Endothelial cell of umbilical vein (primary cell): ENCODE measurements around the gene RAB20. TPM values are rescaled to one million over a fixed set of nuclear protein-coding genes. Genes with fewer than 3 reads are reported as not detected.

ENCODE experiments used
- BruUV-seq: library from RNA; stranded (reverse); fragments of 400-500 nt; replicated peaks from 2 replicates; lab custom pipeline; 2021; lab: Mats Ljungman, UMichigan
- CTCF ChIA-PET: fragments of 300-600, 350-600 bp; sonication (Branson Sonifier 250); formaldehyde crosslinking; loops from one replicate; lab custom pipeline; 2021; ENCODE audit warnings: antibody characterized with exemption, inconsistent platforms; lab: Charles Lee
- POLR2A ChIA-PET: fragments of 300-600, 350-600 bp; sonication (Branson Sonifier 250); formaldehyde crosslinking; loops from one replicate; lab custom pipeline; 2021; ENCODE audit warnings: antibody characterized with exemption, inconsistent platforms; lab: Charles Lee
- DNase-seq: peaks from one replicate; pipeline ENCODE4 v3.0.0-alpha.2; 2011; ENCODE audit warnings: low read depth, low spot score
- FAIRE-seq: peaks from 2 replicates; lab custom pipeline; 2011; peaks lifted over from hg19 to GRCh38; lab: Jason Lieb, UNC
- H2AFZ ChIP-seq: 2 replicates; pipeline ENCODE4 v1.6.0; 2012; ENCODE audit warnings: low read depth, low read length, control low read depth, inconsistent platforms
- H3K27ac ChIP-seq: 2 replicates; pipeline ENCODE4 v1.5.1; 2011; ENCODE audit warnings: low read depth, mild to moderate bottlenecking, control low read depth, low read length, moderate library complexity; ENCODE audit not compliant: insufficient read depth
- H3K27me3 ChIP-seq, 2 experiments: 2 replicates each; pipeline versions ENCODE4 v1.6.0 to v1.6.1; 2011; ENCODE audit warnings: low read length in 2 of 2, mixed read lengths in 1 of 2; ENCODE audit not compliant: control insufficient read depth in 2 of 2, insufficient read depth in 2 of 2
- H3K36me3 ChIP-seq, 2 experiments: 2 replicates in 1 of 2; 3 replicates in 1 of 2; pipeline ENCODE4 v1.5.1; 2011; ENCODE audit warnings: low read length in 2 of 2, mild to moderate bottlenecking in 1 of 2, moderate library complexity in 1 of 2; ENCODE audit not compliant: control insufficient read depth in 2 of 2, insufficient read depth in 2 of 2; ENCODE audit errors: extremely low read depth in 1 of 2
- H3K4me1 ChIP-seq: 3 replicates; pipeline ENCODE4 v1.5.1; 2011; ENCODE audit warnings: mild to moderate bottlenecking, low read length; ENCODE audit not compliant: control insufficient read depth, insufficient read depth; ENCODE audit errors: extremely low read depth
- H3K4me2 ChIP-seq: 2 replicates; pipeline ENCODE4 v1.6.1; 2011; ENCODE audit warnings: low read length, control low read depth, mixed read lengths; ENCODE audit not compliant: insufficient read depth
- H3K4me3 ChIP-seq, 3 experiments: fragments of 200-600 bp in 1 of 3; sonication (generic), shearing (Covaris generic) in 1 of 3; replicated peaks in 1 of 3; 2 replicates each; pipeline ENCODE4 v1.5.1; 2011 to 2016; ENCODE audit warnings: control low read depth in 3 of 3, low read length in 3 of 3, mild to moderate bottlenecking in 2 of 3, inconsistent platforms in 1 of 3, low read depth in 1 of 3, moderate library complexity in 1 of 3; ENCODE audit not compliant: insufficient read depth in 1 of 3
- H3K79me2 ChIP-seq: 2 replicates; pipeline ENCODE4 v1.6.0; 2012; ENCODE audit warnings: low read length, inconsistent platforms; ENCODE audit not compliant: control insufficient read depth, insufficient read depth
- H3K9ac ChIP-seq: replicated peaks from 2 replicates; pipeline ENCODE3; 2011; ENCODE audit warnings: low read length, control low read depth; ENCODE audit not compliant: insufficient read depth; ENCODE audit errors: extremely low read depth
- H3K9me1 ChIP-seq: replicated peaks from 3 replicates; pipeline ENCODE4 v1.6.0; 2011; ENCODE audit warnings: mild to moderate bottlenecking, low read length; ENCODE audit not compliant: control insufficient read depth, insufficient read depth; ENCODE audit errors: extremely low read depth
- H3K9me3 ChIP-seq: replicated peaks from 2 replicates; pipeline ENCODE4 v1.5.1; 2012; ENCODE audit warnings: low read length, inconsistent platforms; ENCODE audit not compliant: control insufficient read depth, insufficient read depth
- H4K20me1 ChIP-seq: replicated peaks from 2 replicates; pipeline ENCODE3; 2011; ENCODE audit warnings: mild to moderate bottlenecking, low read length; ENCODE audit not compliant: control insufficient read depth, insufficient read depth; ENCODE audit errors: extremely low read depth
- CTCF ChIP-seq, 2 donors: IDR thresholded peaks; 1 replicate in 1 of 2; 2 replicates in 1 of 2; pipeline ENCODE4 v1.5.1; 2011; ENCODE audit warnings: low read length in 2 of 2, mild to moderate bottlenecking in 2 of 2, moderate library complexity in 2 of 2, control low read depth in 1 of 2, inconsistent platforms in 1 of 2, low read depth in 1 of 2; ENCODE audit not compliant: insufficient read depth in 1 of 2; ENCODE audit errors: extremely low read depth in 1 of 2
- EZH2 ChIP-seq: IDR thresholded peaks from 2 replicates; pipeline ENCODE4 v1.6.1; 2012; ENCODE audit warnings: borderline replicate concordance, low read depth, mild to moderate bottlenecking, moderate library complexity, low read length, inconsistent platforms; ENCODE audit not compliant: severe bottlenecking
- FOS ChIP-seq: IDR thresholded peaks from 2 replicates; pipeline ENCODE4 v1.6.1; 2011; ENCODE audit warnings: mild to moderate bottlenecking, low read length, moderate library complexity, borderline replicate concordance; ENCODE audit not compliant: insufficient read depth
- GATA2 ChIP-seq: IDR thresholded peaks from 2 replicates; pipeline ENCODE4 v1.7.0; 2011; ENCODE audit warnings: low read depth, mild to moderate bottlenecking, moderate library complexity, mixed read lengths, low read length; ENCODE audit not compliant: insufficient read length, insufficient read depth
- JUN ChIP-seq: IDR thresholded peaks from 2 replicates; pipeline ENCODE4 v1.6.1; 2011; ENCODE audit warnings: borderline replicate concordance, low read depth; ENCODE audit not compliant: insufficient read length, insufficient read depth
- MAX ChIP-seq: IDR thresholded peaks from 2 replicates; pipeline ENCODE4 v1.6.1; 2011; ENCODE audit not compliant: insufficient read depth, insufficient read length
- MYC ChIP-seq: IDR thresholded peaks from one replicate; pipeline ENCODE4 v1.6.1; 2011; ENCODE audit warnings: mild to moderate bottlenecking, low read depth, low read length
- POLR2A ChIP-seq: IDR thresholded peaks from 2 replicates; pipeline ENCODE4 v1.6.1; 2012; ENCODE audit warnings: low read depth, mild to moderate bottlenecking, control low read depth, low read length
- POLR2AphosphoS5 ChIP-seq: IDR thresholded peaks from 2 replicates; pipeline ENCODE4 v1.6.1; 2012; ENCODE audit warnings: low read depth, mild to moderate bottlenecking, control low read depth, low read length, moderate library complexity; ENCODE audit not compliant: insufficient read depth
- dilution Hi-C: fragments of 300-500 bp; cut with MboI; formaldehyde crosslinking; loops from one replicate; pipeline ENCODE4 v1.15.0; 2019; ENCODE audit warnings: low sequenced_read_pairs; ENCODE audit not compliant: extremely low pct_ligation_motif_present
- intact Hi-C: fragments of 100-400 bp; cut with micrococcal nuclease; formaldehyde crosslinking; loops from one replicate; pipeline ENCODE4 v1.10.0; 2022
- polyA plus RNA-seq, 4 experiments: library from polyadenylated mRNA; depleted of rRNA in 3 of 4; stranded (reverse) in 3 of 4; unstranded in 1 of 4; fragments of >200 nt; gene quantifications; 2 replicates each; pipeline versions ENCODE4 v1.2.1 to v1.2.3, GENCODE V29; 2011 to 2012; ENCODE audit warnings: missing spikeins in 1 of 4
- total RNA-seq: library from RNA; stranded (reverse); gene quantifications from 2 replicates; pipeline ENCODE4 v1.2.3, GENCODE V29; 2021

The RAB20 gene
- total and polyA plus RNA-seq, 2 donors (not counting 3 experiments of a cell fraction or from before 2014, with no cell fraction given), result 1.3 to 1.7 TPM

- no peaks in the 10 kb centered on the region for H3K4me1 ChIP-seq
- FAIRE-seq (no peak), DNase-seq (no peak)
- no peak overlapping the region for H3K4me3 ChIP-seq
- intact Hi-C loops, result no loop called here
- dilution Hi-C loops, result no loop called here
- no peaks in the 10 kb centered on the region for H3K27me3 ChIP-seq
- no peak overlapping the region for H2AFZ ChIP-seq
- H3K4me2 ChIP-seq, result no peak overlapping the region
- ChIA-PET CTCF (no interaction called here), POLR2A (no interaction called here)
- TF ChIP-seq EZH2 (no peak), CTCF (IDR thresholded peaks at IDR 0.05; ENCODE audit: extremely low read depth in 1 of 2, insufficient read depth in 1 of 2, low read depth in 1 of 2, low read length in 2 of 2) (no peak), GATA2 (no peak), POLR2A (no peak), MYC (no peak), JUN (no peak), POLR2AphosphoS5 (no peak), MAX (no peak), FOS (no peak)
- no peaks in the 10 kb centered on the region for H4K20me1 ChIP-seq
- no peaks in the 10 kb centered on the region for H3K9me1 ChIP-seq
- H3K9ac ChIP-seq, result no peak overlapping the region
- peaks cover 21 to 35% of the 10 kb centered on the region in 2 experiments for H3K36me3 ChIP-seq
- TSS peak; percentile 92 for BruUV-seq
- no peaks in the 10 kb centered on the region for H3K79me2 ChIP-seq
- no peak overlapping the region for H3K27ac ChIP-seq
- H3K9me3 ChIP-seq, result no peaks in the 10 kb centered on the region
Measured at GRCh38 chr13:110512198-110512740, 49.3 kb downstream of the RAB20 start.
